K562 (cell line): ENCODE measurements around the gene SORT1. TPM values are rescaled to one million over a fixed set of nuclear protein-coding genes. Genes with fewer than 3 reads are reported as not detected.

ENCODE experiments used
- ATF4 ChIP-seq: fragments of 450-650 bp; formaldehyde crosslinking; IDR thresholded peaks from 2 replicates; pipeline ENCODE4 v1.4.0; 2022; ENCODE audit warnings: mild to moderate bottlenecking, moderate library complexity
- BDP1 ChIP-seq: IDR thresholded peaks from 3 replicates; pipeline ENCODE4 v1.6.1; 2011; ENCODE audit not compliant: insufficient read length, insufficient read depth
- BHLHE40 ChIP-seq: IDR thresholded peaks from 2 replicates; pipeline ENCODE4 v1.6.1; 2011; ENCODE audit warnings: low read length, improper control_type of control experiment
- DIDO1 ChIP-seq: fragments of 450-650 bp; IDR thresholded peaks from 2 replicates; pipeline ENCODE4 v1.6.1; 2016; ENCODE audit warnings: low read depth, missing biosample characterization, missing genetic modification characterization
- EHMT2 ChIP-seq: fragments of 450-650 bp; IDR thresholded peaks from 2 replicates; pipeline ENCODE4 v1.6.1; 2018; ENCODE audit warnings: antibody characterized with exemption
- HINFP ChIP-seq: fragments of 450-650 bp; conservative IDR thresholded peaks from 2 replicates; pipeline ENCODE4 v1.6.1; 2016; ENCODE audit warnings: missing genetic modification characterization, low read depth, mild to moderate bottlenecking, control low read depth, missing compliant biosample characterization
- HMBOX1 ChIP-seq: sonication (generic); IDR thresholded peaks from 2 replicates; pipeline ENCODE4 v1.6.1; 2016
- HMG20A ChIP-seq: fragments of 450-650 bp; formaldehyde crosslinking; conservative IDR thresholded peaks from 2 replicates; pipeline ENCODE4 v1.4.0; 2020; ENCODE audit warnings: mild to moderate bottlenecking, mixed read lengths
- IRF2 ChIP-seq: sonication (generic); formaldehyde crosslinking; IDR thresholded peaks from 2 replicates; pipeline ENCODE4 v1.8.1; 2022; ENCODE audit warnings: mild to moderate bottlenecking, missing genetic modification reagents
- PATZ1 ChIP-seq: fragments of 250-450 bp; sonication (Bioruptor Pico); IDR thresholded peaks from 2 replicates; pipeline ENCODE4 v1.5.0; 2020; ENCODE audit warnings: mild to moderate bottlenecking, borderline replicate concordance
- PTTG1 ChIP-seq: fragments of 450-650 bp; IDR thresholded peaks from 2 replicates; pipeline ENCODE4 v1.6.1; 2016; ENCODE audit warnings: low read depth, mild to moderate bottlenecking, missing genetic modification characterization, missing compliant biosample characterization
- SP2 ChIP-seq: IDR thresholded peaks from 2 replicates; pipeline ENCODE4 v1.6.1; 2011; ENCODE audit warnings: mild to moderate bottlenecking, low read depth, low read length, moderate library complexity; ENCODE audit not compliant: poor library complexity, severe bottlenecking; ENCODE audit errors: extremely low read depth
- TARDBP ChIP-seq: fragments of 450-650 bp; IDR thresholded peaks from 2 replicates; pipeline ENCODE4 v1.6.1; 2016
- ZNF311 ChIP-seq: fragments of 250-450 bp; sonication (Bioruptor Pico); IDR thresholded peaks from 2 replicates; pipeline ENCODE4 v1.4.0; 2020; ENCODE audit warnings: mild to moderate bottlenecking, moderate library complexity
- ZNF644 ChIP-seq: fragments of 200-800 bp; sonication (Bioruptor generic); IDR thresholded peaks from 2 replicates; pipeline ENCODE4 v1.6.1; 2016; ENCODE audit warnings: low read depth, missing genetic modification characterization, missing compliant biosample characterization
- ZNF655 ChIP-seq: fragments of 250-450 bp; sonication (Bioruptor Pico); IDR thresholded peaks from 2 replicates; pipeline ENCODE4 v1.5.0; 2021
- ZNF76 ChIP-seq: fragments of 250-450 bp; sonication (Bioruptor Pico); IDR thresholded peaks from 2 replicates; pipeline ENCODE4 v1.4.0; 2020; ENCODE audit warnings: mild to moderate bottlenecking, moderate library complexity, borderline replicate concordance
- polyA plus RNA-seq, 8 experiments: library from polyadenylated mRNA; depleted of rRNA in 4 of 8; stranded (reverse) in 5 of 8; unstranded in 3 of 8; fragments of >200 nt; fragmentation: Nextera tagmentation in 2 of 8; fragmentation: Illumina TruSeq in 1 of 8; extraction: Ambion mirVana in 2 of 8; extraction: Trizol in 1 of 8; gene quantifications; 2 replicates each; pipeline versions ENCODE4 v1.2.1 to v1.2.3, GENCODE V29; 2011 to 2014; ENCODE audit warnings: inconsistent platforms in 1 of 8, missing spikeins in 1 of 8
- total RNA-seq, 7 experiments: library from RNA; depleted of rRNA in 6 of 7; stranded (reverse); fragments of >200 nt in 6 of 7; fragmentation: Illumina TruSeq in 2 of 7; extraction: Trizol in 2 of 7; gene quantifications; 2 replicates each; pipeline versions ENCODE4 v1.2.1 to v1.2.3, GENCODE V29; 2011 to 2021; ENCODE audit warnings: low replicate concordance in 1 of 7

The SORT1 gene
- total and polyA plus RNA-seq, 9 of the 15 experiments (the other 6 are each of a cell fraction or from before 2014, with no cell fraction given) = 27.4 to 112 (median 65.0) TPM

GRCh38 chr1:109388884-109389637, 8.7 kb downstream of the SORT1 start (continued):
- TF ChIP-seq ZNF311 (CRISPR knock-in tag) = 0 out of 2 replicates have a peak, but pooled peaks have one; percentile 35
- no peak for TF ChIP-seq ZNF76 (CRISPR knock-in tag)
- no peak for TF ChIP-seq BDP1
- TF ChIP-seq ZNF644 (tag) = no peak
- no peak for TF ChIP-seq HMBOX1
- no peak for TF ChIP-seq PTTG1 (tag)
- no peak for TF ChIP-seq EHMT2
- no peak for TF ChIP-seq SP2
- TF ChIP-seq ZNF655 (CRISPR knock-in tag) = no peak
- TF ChIP-seq ATF4 (CRISPR knock-in tag) = no peak
- TF ChIP-seq DIDO1 = no peak
- TF ChIP-seq HMG20A = no peak
- TF ChIP-seq TARDBP = no peak
- TF ChIP-seq HINFP (tag) = 0 out of 2 replicates have a peak, but pooled peaks have one; percentile 11
- TF ChIP-seq BHLHE40 = no peak
- TF ChIP-seq PATZ1 (CRISPR knock-in tag) = no peak
- no peak for TF ChIP-seq IRF2 (CRISPR knock-in tag)
